Thoracic aorta (tissue), 2 donors: ENCODE measurements around the gene KLHL13. TPM values are rescaled to one million over a fixed set of nuclear protein-coding genes. Genes with fewer than 3 reads are reported as not detected.

Experiments used
- ATAC-seq: fragments of 150-250 bp; one replicate; pipeline ENCODE4 v1.8.0; 2017; ENCODE audit warnings: low read depth; ENCODE audit not compliant: insufficient number of reproducible peaks, low FRiP score
- DNase-seq: peaks from one replicate; pipeline ENCODE4 v3.0.0-alpha.2; 2020; ENCODE audit warnings: low spot score
- H3K27ac ChIP-seq, 2 donors: fragments of 200-600 bp; sonication (generic); 1 replicate in 1 of 2; 2 replicates in 1 of 2; pipeline ENCODE4 v1.5.1; 2016; ENCODE audit warnings: mild to moderate bottlenecking in 2 of 2, moderate library complexity in 2 of 2
- H3K27me3 ChIP-seq: fragments of 200-600 bp; sonication (generic); replicated peaks from 2 replicates; pipeline ENCODE4 v1.6.0; 2016; ENCODE audit warnings: mild to moderate bottlenecking; ENCODE audit not compliant: insufficient read depth
- H3K36me3 ChIP-seq: fragments of 200-600 bp; sonication (generic); one replicate; pipeline ENCODE4 v1.5.1; 2016
- H3K4me1 ChIP-seq, 2 donors: fragments of 200-600 bp; sonication (generic); 1 replicate in 1 of 2; 2 replicates in 1 of 2; pipeline versions ENCODE4 v1.5.1 to v1.6.0; 2016; ENCODE audit warnings: low read depth in 2 of 2, mild to moderate bottlenecking in 1 of 2; ENCODE audit not compliant: control insufficient read depth in 1 of 2
- H3K4me3 ChIP-seq: fragments of 200-600 bp; sonication (generic); 2 replicates; pipeline ENCODE4 v1.5.1; 2016; ENCODE audit warnings: mild to moderate bottlenecking
- H3K9me3 ChIP-seq: fragments of 200-600 bp; sonication (generic); 2 replicates; pipeline ENCODE4 v1.5.1; 2016
- CTCF ChIP-seq: fragments of 200-600 bp; sonication (generic); IDR thresholded peaks from one replicate; pipeline ENCODE4 v1.5.1; 2019; ENCODE audit warnings: antibody characterized with exemption
- total RNA-seq, 2 donors: library from RNA; depleted of rRNA; stranded (reverse); fragments of >200 nt; gene quantifications; one replicate each; pipeline versions ENCODE4 v1.1.0 to v1.2.3, GENCODE V29; 2016

KLHL13 gene
- total RNA-seq, 2 donors from 2014 or later = 1.4 to 9.7 TPM

GRCh38 chrX:117995378-117995777 is 121.2 kb downstream of the KLHL13 start:
- Histone ChIP-seq H3K4me3 (no peak overlapping the region), H3K4me1 (no peaks in the 10 kb centered on the region)

GRCh38 chrX:117992192-117992723 is 124.4 kb downstream of the KLHL13 start:
- no peak overlapping the region for H3K4me3 ChIP-seq
- no peaks in the 10 kb centered on the region for H3K4me1 ChIP-seq
- no peak for ATAC-seq
- no peaks in the 10 kb centered on the region for H3K36me3 ChIP-seq
- H3K9me3 ChIP-seq = no peaks in the 10 kb centered on the region
- no peak overlapping the region for H3K27ac ChIP-seq
- DNase-seq = no peak
- no peak for TF ChIP-seq CTCF
- H3K27me3 ChIP-seq = no peaks in the 10 kb centered on the region

More at GRCh38 chrX:117995378-117995777, 121.2 kb downstream of the KLHL13 start:
- H3K27me3 ChIP-seq = no peaks in the 10 kb centered on the region
- H3K9me3 ChIP-seq = no peaks in the 10 kb centered on the region
- TF ChIP-seq CTCF = no peak
- DNase-seq = no peak
- H3K27ac ChIP-seq = no peak overlapping the region
- no peak for ATAC-seq
- H3K36me3 ChIP-seq = no peaks in the 10 kb centered on the region

GRCh38 chrX:117990438-117990837 is 126.2 kb downstream of the KLHL13 start:
- DNase-seq = no peak
- H3K27ac ChIP-seq = no peak overlapping the region
- no peak for TF ChIP-seq CTCF

GRCh38 chrX:117989512-117989911 is 127.1 kb downstream of the KLHL13 start:
- no peak overlapping the region for H3K4me3 ChIP-seq
- H3K27me3 ChIP-seq = no peaks in the 10 kb centered on the region
- no peaks in the 10 kb centered on the region for H3K9me3 ChIP-seq
- H3K27ac ChIP-seq = no peak overlapping the region
- no peaks in the 10 kb centered on the region for H3K4me1 ChIP-seq
- TF ChIP-seq CTCF = no peak
- no peak for DNase-seq
- no peak for ATAC-seq
- H3K36me3 ChIP-seq = no peaks in the 10 kb centered on the region

More at GRCh38 chrX:117990438-117990837, 126.2 kb downstream of the KLHL13 start:
- ATAC-seq = no peak
- H3K27me3 ChIP-seq = no peaks in the 10 kb centered on the region
- no peaks in the 10 kb centered on the region for H3K9me3 ChIP-seq
- no peaks in the 10 kb centered on the region for H3K36me3 ChIP-seq
- H3K4me1 ChIP-seq = no peaks in the 10 kb centered on the region
- no peak overlapping the region for H3K4me3 ChIP-seq

- H3K4me1 ChIP-seq = no peaks in the 10 kb centered on the region
- no peaks in the 10 kb centered on the region for H3K9me3 ChIP-seq
- H3K36me3 ChIP-seq = no peaks in the 10 kb centered on the region
- DNase-seq (no peak), ATAC-seq (no peak)
- no peak overlapping the region for H3K27ac ChIP-seq
- H3K27me3 ChIP-seq = no peaks in the 10 kb centered on the region
- TF ChIP-seq CTCF = no peak
- no peak overlapping the region for H3K4me3 ChIP-seq
These were observed 129.2 kb downstream of the KLHL13 start for GRCh38 chrX:117987373-117987772.
